ENCODE results near the gene KCTD1.

- TF ChIP-seq POLR2A (IDR thresholded peaks at IDR 0.05) (no peak), EP300 (IDR thresholded peaks at IDR 0.05) (no peak), CTCF (IDR thresholded peaks at IDR 0.05) (no peak)
These were observed 32.5 kb downstream of the KCTD1 start for GRCh38 chr18:26515643-26516487.

Data from ovary (tissue), 3 donors.